HepG2 (cell line): ENCODE results near the gene PIEZO1. TPM values are rescaled to one million over a fixed set of nuclear protein-coding genes. Genes with fewer than 3 reads are reported as not detected.

Experiments
- AGO2 ChIP-seq: fragments of 200-400 bp; formaldehyde crosslinking; optimal IDR thresholded peaks from 2 replicates; pipeline ENCODE3; 2017; ENCODE audit warnings: mild to moderate bottlenecking, low read depth, low read length, moderate library complexity
- ATF7 ChIP-seq, 2 experiments: fragments of 450-650 bp in 1 of 2; sonication (generic) in 1 of 2; formaldehyde crosslinking in 1 of 2; IDR thresholded peaks; 2 replicates each; pipeline versions ENCODE4 v1.4.0 to v1.6.1; 2016 to 2020; ENCODE audit warnings: antibody characterized with exemption in 1 of 2, mild to moderate bottlenecking in 1 of 2, missing genetic modification reagents in 1 of 2
- BRD4 ChIP-seq: sonication (generic); formaldehyde crosslinking; IDR thresholded peaks from 2 replicates; pipeline ENCODE4 v1.4.0; 2020; ENCODE audit warnings: missing genetic modification reagents
- GABPB1 ChIP-seq: IDR thresholded peaks from 2 replicates; pipeline ENCODE4 v1.6.1; 2016; ENCODE audit warnings: mild to moderate bottlenecking, missing genetic modification reagents, moderate library complexity, missing compliant biosample characterization
- HOXA5 ChIP-seq: sonication (generic); formaldehyde crosslinking; IDR thresholded peaks from 2 replicates; pipeline ENCODE4 v1.4.0; 2020; ENCODE audit warnings: missing genetic modification reagents
- MTF2 ChIP-seq: sonication (generic); formaldehyde crosslinking; IDR thresholded peaks from 2 replicates; pipeline ENCODE4 v1.5.0; 2020; ENCODE audit warnings: missing genetic modification reagents, borderline replicate concordance
- NKX3-1 ChIP-seq: sonication (generic); formaldehyde crosslinking; IDR thresholded peaks from 2 replicates; pipeline ENCODE4 v1.5.0; 2020; ENCODE audit warnings: missing genetic modification reagents
- NR2C2 ChIP-seq: sonication (generic); formaldehyde crosslinking; IDR thresholded peaks from 2 replicates; pipeline ENCODE4 v1.4.0; 2020; ENCODE audit warnings: missing genetic modification reagents, mild to moderate bottlenecking, moderate library complexity, borderline replicate concordance
- PAX8 ChIP-seq: sonication (generic); formaldehyde crosslinking; IDR thresholded peaks from 2 replicates; pipeline ENCODE4 v1.8.0; 2022; ENCODE audit warnings: mild to moderate bottlenecking, missing genetic modification reagents, borderline replicate concordance
- TBL1XR1 ChIP-seq: fragments of 150-350 bp; IDR thresholded peaks from 2 replicates; pipeline ENCODE4 v1.6.1; 2014; ENCODE audit warnings: borderline replicate concordance, low read length; ENCODE audit not compliant: partially characterized antibody
- XBP1 ChIP-seq: sonication (generic); formaldehyde crosslinking; IDR thresholded peaks from 2 replicates; pipeline ENCODE4 v1.5.0; 2020; ENCODE audit warnings: missing genetic modification reagents
- ZFP41 ChIP-seq: sonication (generic); formaldehyde crosslinking; IDR thresholded peaks from 2 replicates; pipeline ENCODE4 v1.4.0; 2020; ENCODE audit warnings: mild to moderate bottlenecking, missing genetic modification reagents, borderline replicate concordance
- ZNF180 ChIP-seq: sonication (generic); formaldehyde crosslinking; IDR thresholded peaks from 2 replicates; pipeline ENCODE4 v1.4.0; 2020; ENCODE audit warnings: low read depth, missing genetic modification reagents, borderline replicate concordance
- ZNF232 ChIP-seq: sonication (generic); formaldehyde crosslinking; IDR thresholded peaks from 2 replicates; pipeline ENCODE4 v1.4.0; 2020; ENCODE audit warnings: missing genetic modification reagents, borderline replicate concordance
- ZNF253 ChIP-seq: sonication (generic); formaldehyde crosslinking; IDR thresholded peaks from 2 replicates; pipeline ENCODE4 v1.8.0; 2022; ENCODE audit warnings: mild to moderate bottlenecking, missing genetic modification reagents, borderline replicate concordance
- ZNF510 ChIP-seq: sonication (generic); formaldehyde crosslinking; IDR thresholded peaks from 2 replicates; pipeline ENCODE4 v1.4.0; 2020; ENCODE audit warnings: low read depth, mild to moderate bottlenecking, missing genetic modification reagents
- ZNF550 ChIP-seq: sonication (generic); formaldehyde crosslinking; IDR thresholded peaks from 2 replicates; pipeline ENCODE4 v1.4.0; 2020; ENCODE audit warnings: mild to moderate bottlenecking, missing genetic modification reagents, borderline replicate concordance
- ZNF577 ChIP-seq: sonication (generic); formaldehyde crosslinking; IDR thresholded peaks from 2 replicates; pipeline ENCODE4 v1.4.0; 2020; ENCODE audit warnings: mild to moderate bottlenecking, low read depth, missing genetic modification reagents, borderline replicate concordance
- ZNF7 ChIP-seq: IDR thresholded peaks from 2 replicates; pipeline ENCODE4 v1.6.1; 2016; ENCODE audit warnings: missing biosample characterization, missing genetic modification reagents
- ZNF713 ChIP-seq: sonication (generic); formaldehyde crosslinking; IDR thresholded peaks from 2 replicates; pipeline ENCODE4 v1.4.0; 2020; ENCODE audit warnings: mild to moderate bottlenecking, missing genetic modification reagents
- ZSCAN25 ChIP-seq: sonication (generic); formaldehyde crosslinking; IDR thresholded peaks from 2 replicates; pipeline ENCODE4 v1.8.0; 2022; ENCODE audit warnings: mild to moderate bottlenecking, missing genetic modification reagents
- polyA plus RNA-seq, 8 experiments: library from polyadenylated mRNA; depleted of rRNA in 3 of 8; stranded (reverse) in 7 of 8; unstranded in 1 of 8; fragments of >200 nt; fragmentation: Illumina TruSeq in 4 of 8; extraction: Trizol in 4 of 8; gene quantifications; 2 replicates each; pipeline versions ENCODE4 v1.2.1 to v1.2.3, GENCODE V29; 2011 to 2016; ENCODE audit warnings: low read depth in 4 of 8, missing spikeins in 1 of 8, mixed read lengths in 1 of 8; ENCODE audit not compliant: insufficient read depth in 1 of 8
- total RNA-seq, 5 experiments: library from RNA; depleted of rRNA; stranded (reverse); fragments of >200 nt; fragmentation: Illumina TruSeq; extraction: Trizol; gene quantifications; 2 replicates each; pipeline ENCODE4 v1.2.3, GENCODE V29; 2016; ENCODE audit warnings: low read depth in 1 of 5
- TF ChIP-seq, protein P1 (sequence below): IDR thresholded peaks from 2 replicates; pipeline ENCODE4 v1.6.1; 2016; ENCODE audit warnings: missing compliant biosample characterization, missing genetic modification reagents, borderline replicate concordance
- TF ChIP-seq, protein P2 (sequence below): sonication (generic); formaldehyde crosslinking; IDR thresholded peaks from 2 replicates; pipeline ENCODE4 v1.8.0; 2022; ENCODE audit warnings: missing genetic modification reagents, mild to moderate bottlenecking, moderate library complexity, borderline replicate concordance
- TF ChIP-seq, protein P3 (sequence below): sonication (generic); formaldehyde crosslinking; IDR thresholded peaks from 2 replicates; pipeline ENCODE4 v1.5.0; 2020; ENCODE audit warnings: mild to moderate bottlenecking, missing genetic modification reagents, borderline replicate concordance

Gene PIEZO1
- total and polyA plus RNA-seq, 2 of the 13 experiments (the other 11 are each of a cell fraction or from before 2014, with no cell fraction given) = 67.9 to 85.0 TPM

DNA sequence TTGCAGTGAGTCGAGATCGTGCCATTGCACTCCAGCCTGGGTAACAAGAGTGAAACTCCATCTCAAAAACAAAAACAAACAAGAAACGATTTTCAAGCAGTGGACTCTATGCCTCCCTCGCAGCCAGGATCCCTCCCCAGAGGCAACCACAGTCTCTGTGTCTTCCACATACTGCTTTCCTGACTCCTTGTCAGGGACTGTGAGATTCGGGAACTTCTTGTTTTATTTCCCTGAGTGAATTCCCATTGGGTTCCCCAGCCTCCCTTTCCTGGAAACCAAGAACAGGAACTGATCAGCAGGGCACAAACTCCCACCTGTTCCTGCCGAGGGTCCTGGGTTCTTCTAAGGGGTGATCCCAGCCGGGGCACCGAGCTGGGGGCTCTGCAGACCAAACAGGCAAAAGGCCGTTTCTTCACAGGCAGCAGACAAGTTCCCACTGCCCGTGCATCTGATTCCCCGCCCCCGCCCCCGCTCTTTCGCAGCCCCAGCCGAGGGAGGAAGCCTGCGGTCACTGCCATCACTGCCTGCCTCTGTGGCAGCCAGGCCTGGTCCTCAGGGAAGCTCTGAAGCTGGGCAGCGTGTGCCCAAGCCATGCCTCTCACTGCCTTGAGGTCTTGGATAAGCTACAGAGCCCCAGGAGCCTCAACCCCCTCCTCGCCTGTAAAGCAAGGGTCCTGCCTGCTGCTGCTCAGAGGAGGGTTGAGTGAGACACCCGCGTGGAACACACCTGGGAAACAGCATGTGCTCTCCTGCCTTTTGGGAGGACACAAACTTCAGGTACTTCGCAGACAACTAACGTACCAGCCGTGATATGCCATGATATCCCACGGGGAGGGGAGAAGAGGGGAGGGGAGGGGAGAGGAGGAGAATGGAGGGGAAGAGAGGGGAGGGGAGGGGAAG is 5.5 kb upstream of the PIEZO1 start (continued):
- TF ChIP-seq, protein P1, sequence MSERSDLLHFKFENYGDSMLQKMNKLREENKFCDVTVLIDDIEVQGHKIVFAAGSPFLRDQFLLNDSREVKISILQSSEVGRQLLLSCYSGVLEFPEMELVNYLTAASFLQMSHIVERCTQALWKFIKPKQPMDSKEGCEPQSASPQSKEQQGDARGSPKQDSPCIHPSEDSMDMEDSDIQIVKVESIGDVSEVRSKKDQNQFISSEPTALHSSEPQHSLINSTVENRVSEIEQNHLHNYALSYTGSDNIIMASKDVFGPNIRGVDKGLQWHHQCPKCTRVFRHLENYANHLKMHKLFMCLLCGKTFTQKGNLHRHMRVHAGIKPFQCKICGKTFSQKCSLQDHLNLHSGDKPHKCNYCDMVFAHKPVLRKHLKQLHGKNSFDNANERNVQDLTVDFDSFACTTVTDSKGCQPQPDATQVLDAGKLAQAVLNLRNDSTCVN (CRISPR knock-in tag) = no peak
- TF ChIP-seq PAX8 (0 out of 2 replicates have a peak, but pooled peaks have one; percentile 51), HOXA5 (CRISPR knock-in tag) (no peak), ZNF180 (CRISPR knock-in tag) (no peak), NR2C2 (CRISPR knock-in tag) (0 out of 2 replicates have a peak, but pooled peaks have one; percentile 24), ZNF232 (CRISPR knock-in tag) (no peak), ATF7 (IDR thresholded peaks at IDR 0.05) (no peak), ATF7 (CRISPR knock-in tag; IDR thresholded peaks at IDR 0.05) (0 out of 2 replicates have a peak, but pooled peaks have one; percentile 27), NKX3-1 (CRISPR knock-in tag) (no peak), ZNF550 (CRISPR knock-in tag) (no peak), ZSCAN25 (CRISPR knock-in tag) (peak; percentile 92), BRD4 (CRISPR knock-in tag) (0 out of 2 replicates have a peak, but pooled peaks have one; percentile 62), GABPB1 (CRISPR knock-in tag) (0 out of 2 replicates have a peak, but pooled peaks have one; percentile 11), XBP1 (CRISPR knock-in tag) (no peak), ZNF253 (CRISPR knock-in tag) (peak; percentile 28; the same call in 1 of the 2 replicates), ZNF713 (CRISPR knock-in tag) (no peak), ZNF510 (CRISPR knock-in tag) (peak; percentile 72; the same call in 1 of the 2 replicates), ZFP41 (CRISPR knock-in tag) (no peak), ZNF577 (CRISPR knock-in tag) (no peak), TBL1XR1 (no peak), MTF2 (no peak), AGO2 (no peak), ZNF7 (CRISPR knock-in tag) (no peak)
- TF ChIP-seq, protein P2, sequence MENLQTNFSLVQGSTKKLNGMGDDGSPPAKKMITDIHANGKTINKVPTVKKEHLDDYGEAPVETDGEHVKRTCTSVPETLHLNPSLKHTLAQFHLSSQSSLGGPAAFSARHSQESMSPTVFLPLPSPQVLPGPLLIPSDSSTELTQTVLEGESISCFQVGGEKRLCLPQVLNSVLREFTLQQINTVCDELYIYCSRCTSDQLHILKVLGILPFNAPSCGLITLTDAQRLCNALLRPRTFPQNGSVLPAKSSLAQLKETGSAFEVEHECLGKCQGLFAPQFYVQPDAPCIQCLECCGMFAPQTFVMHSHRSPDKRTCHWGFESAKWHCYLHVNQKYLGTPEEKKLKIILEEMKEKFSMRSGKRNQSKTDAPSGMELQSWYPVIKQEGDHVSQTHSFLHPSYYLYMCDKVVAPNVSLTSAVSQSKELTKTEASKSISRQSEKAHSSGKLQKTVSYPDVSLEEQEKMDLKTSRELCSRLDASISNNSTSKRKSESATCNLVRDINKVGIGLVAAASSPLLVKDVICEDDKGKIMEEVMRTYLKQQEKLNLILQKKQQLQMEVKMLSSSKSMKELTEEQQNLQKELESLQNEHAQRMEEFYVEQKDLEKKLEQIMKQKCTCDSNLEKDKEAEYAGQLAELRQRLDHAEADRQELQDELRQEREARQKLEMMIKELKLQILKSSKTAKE = no peak
- TF ChIP-seq, protein P3, sequence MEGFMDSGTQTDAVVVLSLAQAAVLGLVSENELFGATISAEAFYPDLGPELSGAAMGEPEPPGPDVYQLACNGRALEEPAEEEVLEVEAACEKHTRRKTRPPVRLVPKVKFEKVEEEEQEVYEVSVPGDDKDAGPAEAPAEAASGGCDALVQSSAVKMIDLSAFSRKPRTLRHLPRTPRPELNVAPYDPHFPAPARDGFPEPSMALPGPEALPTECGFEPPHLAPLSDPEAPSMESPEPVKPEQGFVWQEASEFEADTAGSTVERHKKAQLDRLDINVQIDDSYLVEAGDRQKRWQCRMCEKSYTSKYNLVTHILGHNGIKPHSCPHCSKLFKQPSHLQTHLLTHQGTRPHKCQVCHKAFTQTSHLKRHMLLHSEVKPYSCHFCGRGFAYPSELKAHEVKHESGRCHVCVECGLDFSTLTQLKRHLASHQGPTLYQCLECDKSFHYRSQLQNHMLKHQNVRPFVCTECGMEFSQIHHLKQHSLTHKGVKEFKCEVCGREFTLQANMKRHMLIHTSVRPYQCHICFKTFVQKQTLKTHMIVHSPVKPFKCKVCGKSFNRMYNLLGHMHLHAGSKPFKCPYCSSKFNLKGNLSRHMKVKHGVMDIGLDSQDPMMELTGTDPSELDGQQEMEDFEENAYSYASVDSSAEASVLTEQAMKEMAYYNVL = no peak
